ENCODE data around the gene LHX3.

Gene LHX3

GRCh38 chr9:136205707-136205992 is 722 bp upstream of the LHX3 start:
- no peak for DNase-seq

DNA sequence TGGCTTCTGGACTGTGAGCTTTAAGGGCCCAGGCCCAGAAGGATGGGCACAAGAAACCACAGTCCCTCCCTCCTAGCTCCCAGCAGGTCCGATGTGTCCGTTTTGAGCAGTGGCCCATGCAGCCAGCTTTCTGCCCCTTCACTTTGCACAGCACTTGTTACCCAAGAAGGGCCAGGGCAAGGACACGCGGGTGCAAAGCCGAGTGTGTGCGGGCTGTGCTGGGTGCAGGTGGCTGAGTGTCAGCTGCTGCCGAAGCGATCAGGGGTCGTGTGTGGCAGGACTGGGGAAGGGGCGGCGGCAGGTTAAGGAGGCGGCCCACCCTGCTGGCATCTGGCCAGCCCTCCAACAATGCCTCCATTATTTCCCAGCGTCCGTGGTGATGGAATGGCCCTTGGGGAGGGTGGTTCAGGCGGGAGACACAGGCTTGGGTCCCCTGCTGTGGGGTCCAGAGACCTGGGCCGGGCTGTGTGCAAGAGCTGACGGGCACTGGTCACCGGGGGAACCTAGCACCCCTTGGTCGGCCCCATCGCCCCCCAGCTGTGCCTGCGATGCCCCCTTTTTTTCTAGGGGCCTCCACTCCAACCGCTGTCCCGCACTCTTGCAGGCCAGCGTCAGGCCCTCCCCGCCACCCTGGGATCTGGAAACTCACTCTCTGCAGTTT is 653 bp downstream of the LHX3 start:
- DNase-seq: no peak

DNA sequence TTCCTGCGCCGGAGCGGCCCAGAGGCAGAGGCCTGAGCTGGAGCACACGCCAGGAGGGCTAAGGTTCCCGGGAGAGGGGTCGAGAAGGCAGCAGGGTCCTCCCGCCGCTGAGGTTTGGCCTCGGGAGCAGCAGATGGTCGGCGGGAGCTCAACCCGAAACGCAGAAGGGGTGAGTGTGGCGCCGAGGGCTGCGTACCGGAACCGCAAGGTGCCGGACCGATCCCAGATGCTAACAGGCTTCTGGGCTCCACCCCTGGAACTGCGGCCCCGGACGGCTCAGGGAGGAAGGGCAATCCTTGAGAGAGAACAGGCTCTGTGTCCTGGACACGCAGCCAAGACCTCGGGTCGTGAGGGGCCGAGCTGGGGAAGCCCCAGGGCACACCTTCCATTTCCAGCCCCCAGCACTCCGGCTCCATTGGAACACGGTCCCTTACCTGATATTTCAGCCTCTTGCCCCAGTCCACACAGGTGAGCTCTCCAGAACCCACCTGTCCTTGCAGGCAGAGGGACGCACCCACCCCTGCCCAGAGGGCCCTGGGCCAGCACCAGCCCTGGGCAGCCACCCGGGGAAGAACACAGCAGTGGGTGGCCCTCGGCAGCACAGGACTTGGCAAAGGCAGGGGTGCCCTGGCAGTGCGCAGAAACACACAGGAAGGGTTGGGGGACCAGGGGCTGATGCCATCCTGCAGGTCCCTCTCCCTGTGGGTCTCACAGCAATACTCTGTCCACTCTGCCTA is 1.4 kb downstream of the LHX3 start:
- DNase-seq: no peak

DNA sequence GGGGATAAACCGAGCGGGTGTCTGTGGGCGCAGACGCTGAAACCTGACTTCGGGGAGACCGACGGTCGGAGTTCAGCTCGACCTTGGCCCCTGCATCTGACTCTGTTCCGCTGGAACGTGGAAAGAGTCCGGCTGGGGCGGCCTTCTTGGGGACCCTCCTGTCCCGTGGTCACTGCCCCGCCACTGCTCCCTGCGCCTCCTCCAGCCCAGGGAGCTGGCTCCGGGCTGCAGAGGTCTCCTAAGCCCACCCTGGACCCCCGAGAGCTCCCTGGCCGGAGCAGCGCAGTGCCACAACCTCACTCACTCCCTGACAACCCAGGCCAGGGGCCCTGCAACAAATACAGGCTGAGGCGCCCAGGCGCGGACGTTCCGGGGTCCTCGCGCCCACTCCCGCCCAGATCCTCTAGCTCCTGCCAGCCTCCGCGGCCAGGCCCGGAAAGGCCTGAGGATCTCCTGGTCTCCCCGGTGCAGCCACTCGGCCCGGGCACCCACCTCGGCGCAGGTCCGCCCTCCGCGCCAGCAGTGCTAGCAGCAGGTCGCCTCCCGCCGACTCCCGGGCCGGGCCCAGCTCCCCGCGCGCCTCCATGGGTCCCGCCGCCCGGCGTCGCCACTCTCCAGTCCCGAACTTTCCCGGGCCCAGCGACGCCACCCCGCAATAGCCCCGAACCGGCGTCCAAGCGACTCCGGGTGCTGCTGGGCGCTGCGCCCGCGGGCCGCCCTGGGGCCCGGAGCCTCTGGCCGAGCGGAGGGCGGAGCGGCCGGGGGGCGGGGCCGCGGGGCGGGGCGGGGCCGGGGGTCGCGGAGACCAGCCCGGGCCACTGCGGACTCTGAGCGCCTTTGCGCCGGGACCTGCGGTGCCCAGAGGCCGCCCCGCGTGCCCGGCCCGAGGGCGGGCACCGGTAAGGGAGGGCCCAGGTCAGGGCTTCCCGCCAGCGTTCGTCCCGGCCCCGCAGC is 2.2 kb downstream of the LHX3 start:
- DNase-seq: no peak

GRCh38 chr9:136201609-136202453 is 3.1 kb downstream of the LHX3 start:
- no peak for DNase-seq

GRCh38 chr9:136201174-136201573 is 3.8 kb downstream of the LHX3 start:
- no peak for DNase-seq

- DNase-seq: no peak
Observed at GRCh38 chr9:136200424-136200823, 4.5 kb downstream of the LHX3 start.

DNA sequence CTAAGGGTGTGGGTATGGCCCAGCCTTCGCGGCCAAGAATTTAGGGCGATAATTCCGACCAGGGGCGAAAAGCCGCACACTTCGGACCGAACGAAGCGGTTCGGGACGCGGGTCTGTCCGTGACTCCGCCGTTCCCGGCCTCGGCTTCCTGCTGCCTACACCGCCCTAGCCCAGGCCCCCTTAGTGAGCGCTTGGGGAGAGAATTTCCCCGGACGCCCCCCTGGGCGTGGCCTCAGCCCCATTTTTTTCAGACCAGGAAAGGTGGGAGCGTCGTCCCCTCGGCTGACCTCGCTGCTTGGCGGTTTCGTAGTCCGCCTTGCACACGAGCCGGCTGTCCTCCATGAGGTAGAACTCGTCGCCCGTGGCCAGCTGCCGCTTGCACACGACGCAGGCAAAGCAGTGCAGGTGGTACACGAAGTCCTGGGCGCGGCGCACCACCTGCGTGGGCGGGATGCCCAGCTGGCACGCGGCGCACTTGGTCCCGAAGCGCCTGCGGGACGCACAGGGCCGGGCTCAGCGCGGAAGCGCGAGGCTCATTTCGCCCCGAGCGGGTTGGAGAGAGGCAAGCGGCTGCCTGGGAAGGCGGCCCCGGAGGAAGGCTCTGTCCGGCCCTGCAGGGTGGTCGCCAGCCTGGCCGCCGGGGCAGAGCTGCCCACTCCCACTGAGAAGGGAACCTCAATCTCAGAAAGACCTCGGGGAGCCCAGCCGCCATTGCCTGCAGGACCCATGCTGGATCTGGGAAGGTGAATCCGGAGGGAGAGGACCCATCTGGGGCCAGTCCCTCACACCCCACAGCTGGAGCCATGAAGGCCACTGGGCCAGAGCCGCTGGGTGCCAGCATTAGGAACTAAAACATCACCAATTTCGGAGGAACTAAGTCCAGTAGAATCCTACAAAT is 5.3 kb downstream of the LHX3 start:
- DNase-seq: no peak

DNA sequence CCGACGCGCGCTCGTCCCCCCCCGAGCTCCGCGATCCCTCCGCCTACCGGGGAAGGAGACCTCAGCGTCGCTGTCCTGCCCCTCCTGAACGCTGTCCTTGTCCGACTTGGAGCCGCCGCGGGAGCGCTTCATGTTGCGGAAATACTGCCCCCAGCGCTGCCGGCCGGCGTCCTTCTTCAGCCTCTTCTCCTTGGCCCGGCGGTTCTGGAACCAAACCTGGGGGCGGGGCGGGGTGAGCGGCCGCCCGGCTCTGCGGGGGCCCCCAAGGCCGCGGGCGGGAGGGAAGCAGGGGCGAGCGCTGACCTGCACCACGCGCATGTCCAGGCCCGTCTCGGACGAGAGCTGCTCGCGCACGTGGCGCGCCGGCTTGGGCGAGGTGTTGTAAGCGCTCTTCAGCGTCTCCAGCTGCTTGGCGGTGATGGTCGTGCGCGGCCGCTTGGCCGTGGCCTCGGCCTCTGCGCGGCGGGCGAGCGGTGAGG is 6.3 kb downstream of the LHX3 start:
- no peak for DNase-seq

DNA sequence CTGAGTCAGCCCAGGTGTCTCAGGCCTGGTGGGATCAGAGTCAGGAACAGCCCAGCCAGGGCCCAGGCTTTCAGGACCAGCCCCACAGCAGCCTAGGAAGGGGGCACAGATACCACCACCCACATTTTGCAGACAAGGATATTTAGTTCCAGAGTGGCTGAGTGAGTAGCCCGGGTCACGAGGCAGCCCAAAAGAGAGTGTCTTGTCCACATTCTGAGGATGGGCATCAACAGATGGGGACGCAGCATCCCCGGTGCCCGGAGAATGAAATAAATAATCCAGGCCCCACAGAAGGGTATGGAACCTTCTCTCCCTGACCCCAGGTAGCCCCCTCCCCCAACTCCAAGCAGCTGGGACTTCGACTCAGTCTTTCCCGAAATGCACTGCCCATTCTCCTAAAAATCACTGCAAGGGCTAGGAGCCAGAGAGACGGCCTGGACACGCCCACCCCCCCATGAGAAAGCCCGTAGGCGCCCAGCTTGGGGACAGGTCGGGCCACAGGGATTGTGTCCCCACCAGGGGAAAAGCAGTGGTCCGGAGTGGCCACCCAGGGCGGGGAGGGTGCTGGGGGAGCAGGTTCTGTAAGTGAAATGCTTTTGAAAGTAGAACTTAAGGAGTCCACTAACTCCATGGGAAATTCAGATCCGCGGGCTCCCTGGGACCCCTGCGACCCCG is 6.9 kb downstream of the LHX3 start:
- DNase-seq: no peak

DNA sequence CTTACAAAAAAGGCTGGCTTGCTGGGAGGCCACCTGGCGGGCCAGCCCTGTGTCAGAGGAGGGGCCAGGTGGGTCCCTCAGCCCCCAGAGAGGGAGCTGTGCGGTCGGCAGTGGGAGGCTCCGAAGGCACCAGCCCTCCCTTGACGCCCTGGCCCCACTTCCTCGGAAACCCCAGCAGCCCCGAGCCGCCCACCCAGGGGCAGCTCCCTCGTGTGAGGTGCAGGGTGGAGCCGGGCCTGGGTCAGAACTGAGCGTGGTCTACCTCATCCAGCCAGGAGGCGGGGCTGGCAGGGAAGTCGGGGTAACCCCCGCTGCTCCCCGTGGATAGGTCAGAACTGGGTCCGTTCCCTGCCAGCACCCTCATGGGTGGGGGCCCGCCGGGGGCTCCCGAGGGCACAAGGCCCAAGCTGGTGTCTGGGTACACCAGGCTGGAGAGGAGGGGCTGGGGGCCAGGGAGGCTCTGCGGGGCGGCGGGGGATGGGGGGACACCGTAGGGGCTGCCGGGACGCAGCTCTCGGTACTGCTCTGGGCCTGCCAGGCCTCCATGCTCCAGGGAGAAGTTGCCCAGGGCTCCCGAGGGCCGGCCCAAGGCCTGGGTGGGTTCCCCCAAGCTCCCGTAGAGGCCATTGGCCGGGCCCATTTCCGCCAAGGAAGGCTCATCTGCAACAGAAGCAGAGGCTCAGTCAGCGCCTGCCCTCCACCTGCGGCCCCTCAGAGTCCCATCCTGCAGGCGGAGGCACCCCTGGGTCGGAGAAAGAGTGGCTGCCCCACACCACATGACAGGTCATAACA is 7.6 kb downstream of the LHX3 start:
- DNase-seq: no peak

- DNase-seq: no peak
Observed at GRCh38 chr9:136196404-136197083, 8.4 kb downstream of the LHX3 start.

- DNase-seq: no peak
Observed at GRCh38 chr9:136194540-136194939, 10.4 kb downstream of the LHX3 start.

DNA sequence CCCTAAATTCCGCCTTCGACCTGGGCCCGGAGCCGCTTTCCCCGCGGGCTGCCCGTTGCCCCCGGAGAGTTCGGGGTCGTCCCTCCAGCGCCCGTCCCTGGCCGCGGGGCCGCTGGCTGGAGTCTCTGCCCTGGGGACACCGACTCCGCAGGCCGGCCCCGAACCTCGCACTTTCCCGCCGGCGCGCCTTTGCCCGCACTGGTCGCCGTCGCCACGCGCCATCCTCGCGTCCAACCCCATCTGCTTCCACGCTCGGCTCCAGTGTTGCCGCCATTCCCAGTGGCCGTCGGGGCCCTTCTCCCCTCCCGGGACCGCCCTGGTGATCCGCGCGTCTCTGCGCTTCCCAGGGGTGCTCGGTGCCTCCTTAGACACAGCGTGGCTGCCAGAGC is 11.0 kb downstream of the LHX3 start:
- DNase-seq: no peak

GRCh38 chr9:136193127-136193890 is 11.6 kb downstream of the LHX3 start:
- DNase-seq: no peak

DNA sequence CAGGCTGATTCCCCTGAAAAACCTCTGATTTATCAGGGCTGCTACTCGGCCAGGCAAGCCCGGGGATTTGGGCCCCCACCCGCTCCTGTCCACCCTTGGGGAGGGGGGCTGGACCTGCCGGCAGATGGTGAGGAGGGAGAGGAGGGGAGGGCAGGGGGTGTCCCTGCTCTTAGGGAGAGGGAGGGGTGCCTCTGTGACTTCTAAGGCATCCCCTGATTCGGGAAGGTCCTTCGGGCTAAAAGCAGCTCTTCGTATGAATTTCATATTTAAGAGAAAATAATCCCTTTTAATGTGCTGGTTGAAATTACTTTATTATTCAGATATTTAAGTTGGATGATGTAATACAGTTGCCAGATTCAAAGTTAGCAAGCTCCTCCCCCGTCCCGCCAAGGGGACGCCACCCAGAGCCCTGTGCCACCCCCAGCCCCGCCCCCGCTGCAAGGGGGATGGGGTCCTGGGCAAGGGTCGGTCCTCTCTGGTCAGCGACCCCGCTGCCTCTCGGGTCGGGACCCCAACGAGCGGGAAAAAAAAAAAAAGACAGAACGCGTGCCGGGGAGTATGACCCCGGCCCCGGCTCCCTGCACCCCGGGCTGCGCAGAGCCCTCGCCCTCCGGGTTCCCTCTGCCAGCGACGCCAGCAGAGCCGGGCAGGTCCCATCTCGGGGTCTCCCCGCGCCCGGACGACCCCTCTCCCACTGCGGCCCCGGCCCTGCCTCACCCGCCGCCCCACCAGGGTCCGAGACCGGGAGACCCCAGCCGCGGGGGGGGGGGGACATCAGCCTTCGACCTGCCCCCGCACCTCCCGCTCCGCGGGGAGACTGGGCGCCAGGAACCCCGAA is 12.4 kb downstream of the LHX3 start:
- DNase-seq: no peak

DNA sequence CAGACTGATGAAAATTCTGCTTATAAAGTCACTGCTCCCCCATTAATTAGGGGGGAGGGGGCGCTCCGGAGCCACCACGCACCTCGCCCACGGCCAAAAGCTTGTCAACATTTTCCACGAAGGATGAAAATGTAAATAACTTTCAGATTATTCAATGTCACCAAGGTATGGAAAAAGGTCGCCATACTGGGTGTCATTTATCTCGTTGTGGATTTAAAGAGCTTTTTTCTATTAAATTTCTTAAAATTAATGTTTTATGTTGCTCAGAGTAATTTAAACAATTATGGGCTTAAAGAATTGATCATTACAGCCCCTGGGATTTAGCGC is 13.0 kb downstream of the LHX3 start:
- no peak for DNase-seq

Measured in GF-D8 (cell line).